ENCODE measurements around the gene ARSA.

DNA sequence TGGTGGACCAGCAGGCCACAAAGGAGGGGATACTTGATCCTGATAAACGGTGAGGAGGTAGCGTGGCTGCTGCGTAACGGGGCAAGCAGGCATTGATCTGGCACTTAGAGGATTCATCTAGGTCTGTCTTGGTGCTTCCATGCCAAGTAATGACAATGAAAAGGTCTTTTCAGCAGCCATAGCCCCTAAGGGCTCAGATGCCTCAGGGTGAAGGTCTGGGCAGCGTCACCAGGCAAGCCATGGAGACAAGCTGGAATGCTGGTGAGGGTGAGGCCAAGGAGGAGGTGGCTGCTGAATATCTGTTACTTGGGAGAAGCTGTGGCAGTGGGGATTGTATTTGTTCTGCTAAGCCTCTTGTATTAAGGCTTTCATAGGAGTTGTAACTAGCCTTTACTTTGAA, 40.5 kb downstream of the ARSA start:
- TF ChIP-seq, protein P1, sequence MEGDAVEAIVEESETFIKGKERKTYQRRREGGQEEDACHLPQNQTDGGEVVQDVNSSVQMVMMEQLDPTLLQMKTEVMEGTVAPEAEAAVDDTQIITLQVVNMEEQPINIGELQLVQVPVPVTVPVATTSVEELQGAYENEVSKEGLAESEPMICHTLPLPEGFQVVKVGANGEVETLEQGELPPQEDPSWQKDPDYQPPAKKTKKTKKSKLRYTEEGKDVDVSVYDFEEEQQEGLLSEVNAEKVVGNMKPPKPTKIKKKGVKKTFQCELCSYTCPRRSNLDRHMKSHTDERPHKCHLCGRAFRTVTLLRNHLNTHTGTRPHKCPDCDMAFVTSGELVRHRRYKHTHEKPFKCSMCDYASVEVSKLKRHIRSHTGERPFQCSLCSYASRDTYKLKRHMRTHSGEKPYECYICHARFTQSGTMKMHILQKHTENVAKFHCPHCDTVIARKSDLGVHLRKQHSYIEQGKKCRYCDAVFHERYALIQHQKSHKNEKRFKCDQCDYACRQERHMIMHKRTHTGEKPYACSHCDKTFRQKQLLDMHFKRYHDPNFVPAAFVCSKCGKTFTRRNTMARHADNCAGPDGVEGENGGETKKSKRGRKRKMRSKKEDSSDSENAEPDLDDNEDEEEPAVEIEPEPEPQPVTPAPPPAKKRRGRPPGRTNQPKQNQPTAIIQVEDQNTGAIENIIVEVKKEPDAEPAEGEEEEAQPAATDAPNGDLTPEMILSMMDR (IDR thresholded peaks at IDR 0.05), result no peak
- TF ChIP-seq POLR2A (IDR thresholded peaks at IDR 0.05), result no peak
